ENCODE data around the gene ZBTB24.

GRCh38 chr6:109447087-109447486 is 35.9 kb downstream of the ZBTB24 start:
- TF ChIP-seq CTCF (IDR thresholded peaks at IDR 0.05) (no peak), POLR2A (IDR thresholded peaks at IDR 0.05) (no peak), POLR2AphosphoS5 (IDR thresholded peaks at IDR 0.05) (no peak), EP300 (IDR thresholded peaks at IDR 0.05; ENCODE audit: low read depth) (no peak)

Data from transverse colon (tissue), 4 donors.